Measurements from ENCODE around the gene IQGAP2. TPM values are rescaled to one million over a fixed set of nuclear protein-coding genes. Genes with fewer than 3 reads are reported as not detected.

IQGAP2 gene
- total RNA-seq, 1 experiment from 2014 or later = not detected

DNA sequence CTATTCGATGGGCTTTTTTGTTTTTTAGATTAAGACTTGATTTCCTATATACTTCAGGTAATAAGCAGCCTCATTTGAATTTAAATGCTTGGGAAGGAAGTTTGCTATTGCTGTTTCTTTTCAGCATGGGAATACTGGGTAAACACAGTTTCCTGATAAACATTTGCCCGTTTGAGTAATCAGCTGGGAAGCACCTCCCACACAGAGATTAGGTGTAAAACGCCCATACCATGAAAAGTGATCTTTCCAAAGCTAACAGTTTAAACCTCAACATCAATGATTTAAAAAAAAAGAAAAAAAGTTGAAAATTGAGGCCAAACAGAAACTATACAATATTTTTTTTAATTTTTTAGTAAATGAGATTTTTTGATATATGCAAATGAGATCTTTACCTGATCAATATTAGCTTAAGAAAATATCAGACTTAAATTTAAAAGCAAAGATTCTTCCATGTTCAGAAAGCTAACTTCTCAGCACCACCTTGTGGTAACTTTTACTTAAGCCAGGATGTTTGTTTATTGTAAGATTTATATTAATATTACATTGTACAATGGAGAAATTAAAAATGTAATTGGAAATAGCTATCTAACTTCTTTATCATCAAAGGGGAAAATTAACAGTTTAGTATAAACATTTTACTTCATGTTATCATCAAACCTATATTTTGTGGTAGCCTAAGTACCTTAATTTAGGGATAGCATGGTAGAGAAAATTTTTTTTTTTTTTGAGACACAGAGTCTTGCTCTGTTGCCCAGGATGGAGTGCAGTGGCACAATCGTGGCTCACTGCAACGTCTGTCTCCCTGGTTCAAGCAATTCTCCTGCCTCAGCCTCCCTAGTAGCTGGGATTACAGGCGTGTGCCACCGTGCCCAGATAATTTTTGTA, 180.3 kb downstream of the IQGAP2 start:
- no peaks in the 10 kb centered on the region for H3K36me3 ChIP-seq (ENCODE audit: low read depth)
- CTCF ChIA-PET = interaction anchor here (0.5 to 1.3 kb wide), 7 partner anchors 17 to 1629 kb away, joined by 3 to 8 read pairs (median 4); no protein-coding TSS in a partner anchor
- DNase-seq = no peak
- H3K9me2 ChIP-seq (ENCODE audit: insufficient read depth) = no peaks in the 10 kb centered on the region
- H3K79me2 ChIP-seq (ENCODE audit: low read depth) = no peaks in the 10 kb centered on the region
- no peak overlapping the region for H3K27ac ChIP-seq
- H3K9me3 ChIP-seq (ENCODE audit: insufficient read depth, low read depth) = no peaks in the 10 kb centered on the region
- H2AFZ ChIP-seq = no peak overlapping the region
- H3K4me3 ChIP-seq = no peak overlapping the region
- intact Hi-C loops (cut with micrococcal nuclease; ENCODE audit: unreplicated experiment) = loop anchor here (5.0 kb wide), 1 partner anchor 246 kb away; no protein-coding TSS in a partner anchor
- no peak overlapping the region for H3K4me2 ChIP-seq
- H3F3A ChIP-seq (ENCODE audit: insufficient read depth, low read depth) = no peaks in the 10 kb centered on the region
- no peaks in the 10 kb centered on the region for H4K20me1 ChIP-seq (ENCODE audit: insufficient read depth)
- BruUV-seq (replicated peaks) = no TSS peak
- H3K4me1 ChIP-seq (replicated peaks; ENCODE audit: insufficient read depth) = no peaks in the 10 kb centered on the region
- no peaks in the 10 kb centered on the region for H3K27me3 ChIP-seq (ENCODE audit: insufficient read depth, low read depth)
- POLR2A ChIA-PET (ENCODE audit: unreplicated experiment) = no interaction called here
- TF ChIP-seq EZH2 (IDR thresholded peaks at IDR 0.05; ENCODE audit: low read depth) = no peak
- TF ChIP-seq, protein P1, sequence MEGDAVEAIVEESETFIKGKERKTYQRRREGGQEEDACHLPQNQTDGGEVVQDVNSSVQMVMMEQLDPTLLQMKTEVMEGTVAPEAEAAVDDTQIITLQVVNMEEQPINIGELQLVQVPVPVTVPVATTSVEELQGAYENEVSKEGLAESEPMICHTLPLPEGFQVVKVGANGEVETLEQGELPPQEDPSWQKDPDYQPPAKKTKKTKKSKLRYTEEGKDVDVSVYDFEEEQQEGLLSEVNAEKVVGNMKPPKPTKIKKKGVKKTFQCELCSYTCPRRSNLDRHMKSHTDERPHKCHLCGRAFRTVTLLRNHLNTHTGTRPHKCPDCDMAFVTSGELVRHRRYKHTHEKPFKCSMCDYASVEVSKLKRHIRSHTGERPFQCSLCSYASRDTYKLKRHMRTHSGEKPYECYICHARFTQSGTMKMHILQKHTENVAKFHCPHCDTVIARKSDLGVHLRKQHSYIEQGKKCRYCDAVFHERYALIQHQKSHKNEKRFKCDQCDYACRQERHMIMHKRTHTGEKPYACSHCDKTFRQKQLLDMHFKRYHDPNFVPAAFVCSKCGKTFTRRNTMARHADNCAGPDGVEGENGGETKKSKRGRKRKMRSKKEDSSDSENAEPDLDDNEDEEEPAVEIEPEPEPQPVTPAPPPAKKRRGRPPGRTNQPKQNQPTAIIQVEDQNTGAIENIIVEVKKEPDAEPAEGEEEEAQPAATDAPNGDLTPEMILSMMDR (conservative IDR thresholded peaks at IDR 0.05) = peak; percentile 68

DNA sequence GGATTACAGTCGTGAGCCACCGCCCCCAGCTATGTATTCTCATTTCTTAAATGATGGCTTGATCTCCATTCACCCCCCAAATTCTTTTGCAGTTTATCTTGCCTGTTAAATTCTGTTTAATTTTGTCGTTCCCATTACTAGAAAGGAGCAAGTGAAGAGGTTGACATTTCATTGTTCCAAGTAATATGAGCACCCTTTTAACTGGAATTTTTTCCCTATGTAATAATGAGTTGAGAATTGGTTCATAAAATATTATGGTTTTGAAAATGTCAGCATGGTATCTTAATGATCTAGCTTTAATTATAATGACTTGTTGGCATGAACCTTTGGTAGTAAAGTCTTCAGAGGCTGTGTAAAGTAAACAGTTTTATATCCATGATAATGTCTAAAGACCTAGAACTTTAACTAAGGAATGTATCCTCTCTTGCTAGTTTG, 182.7 kb downstream of the IQGAP2 start:
- no peak overlapping the region for H3K4me3 ChIP-seq
- BruUV-seq (replicated peaks) = no TSS peak
- TF ChIP-seq, protein P1 (conservative IDR thresholded peaks at IDR 0.05) = no peak
- TF ChIP-seq EZH2 (IDR thresholded peaks at IDR 0.05; ENCODE audit: low read depth) = no peak
- no peak overlapping the region for H2AFZ ChIP-seq
- intact Hi-C loops (cut with micrococcal nuclease; ENCODE audit: unreplicated experiment) = no loop called here
- H3K27me3 ChIP-seq (ENCODE audit: insufficient read depth, low read depth) = no peaks in the 10 kb centered on the region
- POLR2A ChIA-PET (ENCODE audit: unreplicated experiment) = no interaction called here
- no peaks in the 10 kb centered on the region for H3K79me2 ChIP-seq (ENCODE audit: low read depth)
- DNase-seq = no peak
- H3K36me3 ChIP-seq (ENCODE audit: low read depth) = no peaks in the 10 kb centered on the region
- H3K4me2 ChIP-seq = no peak overlapping the region
- H3K4me1 ChIP-seq (replicated peaks; ENCODE audit: insufficient read depth) = no peaks in the 10 kb centered on the region
- H3F3A ChIP-seq (ENCODE audit: insufficient read depth, low read depth) = no peaks in the 10 kb centered on the region
- CTCF ChIA-PET = interaction anchor here (0.6 kb wide), 1 partner anchor 14 kb away, joined by 4 read pairs; no protein-coding TSS in a partner anchor
- H3K27ac ChIP-seq = no peak overlapping the region
- H3K9me2 ChIP-seq (ENCODE audit: insufficient read depth) = no peaks in the 10 kb centered on the region
- no peaks in the 10 kb centered on the region for H3K9me3 ChIP-seq (ENCODE audit: insufficient read depth, low read depth)
- H4K20me1 ChIP-seq (ENCODE audit: insufficient read depth) = no peaks in the 10 kb centered on the region

DNA sequence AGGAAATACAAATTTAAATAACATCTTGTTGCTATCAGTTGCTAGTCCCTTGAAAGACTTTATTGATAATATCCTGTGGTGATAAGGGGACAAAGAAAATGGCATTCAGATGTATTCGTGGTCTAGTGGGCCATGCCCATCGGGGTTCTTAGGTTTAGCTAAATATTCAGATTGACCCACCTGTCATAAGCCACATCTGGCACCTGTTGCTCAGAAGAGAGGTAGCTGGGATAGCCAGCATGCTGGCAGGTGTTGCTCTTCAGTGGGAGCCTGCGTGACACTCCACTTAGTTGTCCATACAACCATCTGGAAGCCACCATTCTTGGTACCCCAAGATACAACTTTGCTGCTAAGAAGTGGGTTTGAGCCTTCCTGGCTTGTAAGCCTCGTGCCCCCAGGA, 183.4 kb downstream of the IQGAP2 start:
- Histone ChIP-seq H3K27me3 (ENCODE audit: insufficient read depth, low read depth) (peaks cover 5% of the 10 kb centered on the region; the same call in 1 of the 2 replicates), H3K9me2 (ENCODE audit: insufficient read depth) (no peaks in the 10 kb centered on the region), H4K20me1 (ENCODE audit: insufficient read depth) (no peaks in the 10 kb centered on the region), H3F3A (ENCODE audit: insufficient read depth, low read depth) (no peaks in the 10 kb centered on the region), H3K36me3 (ENCODE audit: low read depth) (no peaks in the 10 kb centered on the region), H2AFZ (no peak overlapping the region), H3K27ac (no peak overlapping the region), H3K9me3 (ENCODE audit: insufficient read depth, low read depth) (no peaks in the 10 kb centered on the region), H3K4me1 (replicated peaks; ENCODE audit: insufficient read depth) (no peaks in the 10 kb centered on the region), H3K4me3 (no peak overlapping the region), H3K79me2 (ENCODE audit: low read depth) (no peaks in the 10 kb centered on the region), H3K4me2 (no peak overlapping the region)
- no peak for DNase-seq
- intact Hi-C loops (cut with micrococcal nuclease; ENCODE audit: unreplicated experiment) = no loop called here
- ChIA-PET CTCF (no interaction called here), POLR2A (ENCODE audit: unreplicated experiment) (no interaction called here)
- BruUV-seq (replicated peaks) = no TSS peak
- TF ChIP-seq EZH2 (IDR thresholded peaks at IDR 0.05; ENCODE audit: low read depth) = no peak
- TF ChIP-seq, protein P1 (conservative IDR thresholded peaks at IDR 0.05) = no peak
